Upper lobe of left lung (tissue), 4 donors: ENCODE data around the gene RSBN1L.

ENCODE experiments used
- CTCF ChIP-seq, 6 experiments: fragments of 450-650 bp in 4 of 6; fragments of 200-600 bp in 2 of 6; sonication (generic) in 2 of 6; IDR thresholded peaks; one replicate each; pipeline ENCODE4 v1.5.1; 2016 to 2019; ENCODE audit warnings: antibody characterized with exemption in 6 of 6
- POLR2A ChIP-seq, 4 donors: fragments of 450-650 bp; IDR thresholded peaks; one replicate each; pipeline ENCODE4 v1.5.1; 2016 to 2017; ENCODE audit warnings: antibody characterized with exemption in 4 of 4, mild to moderate bottlenecking in 2 of 4
- POLR2AphosphoS5 ChIP-seq, 2 donors: sonication (generic); formaldehyde crosslinking; IDR thresholded peaks; one replicate each; pipeline ENCODE4 v1.5.1; 2017; ENCODE audit warnings: antibody characterized with exemption in 2 of 2

DNA sequence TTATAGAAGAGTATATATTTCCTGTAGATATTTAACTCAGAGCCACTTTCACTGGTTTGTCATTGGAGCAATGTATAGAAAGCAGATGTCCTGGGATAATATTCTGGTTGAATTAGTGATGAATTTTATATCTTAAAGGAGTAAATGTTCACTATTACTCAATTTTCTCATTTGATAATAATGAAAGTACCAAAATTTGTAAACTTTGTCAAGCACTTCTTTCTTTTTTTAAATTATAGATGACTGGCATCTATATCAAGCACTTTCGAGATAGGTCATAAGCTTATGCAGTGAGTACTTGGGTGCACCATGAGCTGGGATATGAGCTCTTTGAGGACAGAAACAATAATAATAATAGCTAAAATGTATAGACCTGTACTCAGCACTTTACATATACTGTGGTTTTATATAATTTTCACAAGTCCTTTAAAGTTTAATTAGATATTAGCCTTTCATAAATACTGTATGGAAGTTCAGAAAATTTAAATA, 11.3 kb downstream of the RSBN1L start:
- TF ChIP-seq CTCF (IDR thresholded peaks at IDR 0.05), result no peak
- TF ChIP-seq POLR2A (IDR thresholded peaks at IDR 0.05), result no peak
- no peak for TF ChIP-seq POLR2AphosphoS5 (IDR thresholded peaks at IDR 0.05)
